NCI-H345 treated with DMSO at 0.1 percent for 48 hours (cell line): ENCODE data around the gene S100A14.
"Not testable (repeated sequence)": the region's sequence is repeated elsewhere in the genome, so short reads cannot be mapped to it uniquely, and the experiment has no call there.

Source experiments
- DNase-seq: peaks from one replicate; lab custom pipeline; 2025; ENCODE audit not compliant: unreplicated experiment; lab: John Stamatoyannopoulos, UW

S100A14 gene

DNA sequence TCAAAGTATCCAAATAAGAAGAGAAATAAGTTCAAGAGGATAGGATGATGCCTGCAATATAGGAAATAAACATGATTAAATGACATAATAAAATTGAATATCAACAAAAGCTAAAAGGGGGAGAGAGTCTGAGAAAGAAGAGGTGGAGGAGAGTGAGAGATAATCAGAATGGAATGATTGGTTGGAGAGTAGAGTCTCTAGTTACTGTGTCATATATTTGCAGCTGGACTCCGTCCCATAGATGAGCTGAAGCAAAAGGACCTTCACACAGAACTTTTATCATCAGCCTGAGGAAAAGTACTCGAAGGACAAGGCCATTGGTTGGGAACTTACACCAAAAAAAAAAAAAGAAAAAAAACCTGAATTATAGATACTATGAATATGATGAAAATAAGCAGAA is 27.6 kb downstream of the S100A14 start:
- no peak for DNase-seq

DNA sequence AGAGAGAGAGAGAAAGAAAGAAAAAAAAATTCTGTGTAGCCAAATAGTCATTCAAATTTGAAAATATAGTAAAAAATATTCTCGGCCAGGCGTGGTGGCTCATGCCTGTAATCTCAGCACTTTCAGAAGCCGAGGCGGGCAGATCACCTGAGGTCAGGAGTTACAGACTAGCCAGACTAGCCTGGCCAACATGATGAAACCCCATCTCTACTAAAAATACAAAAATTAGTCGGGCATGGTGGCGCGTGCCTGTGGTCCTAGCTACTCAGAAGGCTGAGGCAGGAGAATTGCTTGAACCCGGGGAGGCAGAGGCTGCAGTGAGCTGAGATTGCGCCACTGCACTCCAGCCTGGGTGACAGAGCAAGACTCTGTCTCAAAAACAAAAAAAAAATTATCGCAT is 28.1 kb downstream of the S100A14 start:
- DNase-seq: not testable (repeated sequence)

DNA sequence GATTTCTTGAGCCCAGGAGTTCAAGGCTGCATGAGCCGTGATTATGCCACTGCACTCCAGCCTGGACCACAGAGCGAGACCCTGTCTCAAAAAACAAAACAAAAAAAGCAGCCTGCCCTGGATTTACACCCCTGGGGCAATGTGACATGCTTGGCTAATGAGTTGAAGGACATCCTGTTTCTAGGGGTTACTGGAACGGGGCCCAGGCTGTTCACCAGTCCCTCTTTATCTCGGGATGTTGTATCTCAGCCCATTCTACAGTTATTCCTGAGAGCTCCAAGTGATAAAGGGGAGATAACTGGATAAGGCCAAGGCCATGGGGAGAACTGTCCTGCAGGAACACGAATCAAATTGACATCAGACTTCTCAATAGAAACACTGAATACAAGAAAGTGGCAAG is 28.8 kb downstream of the S100A14 start:
- DNase-seq: no peak

DNA sequence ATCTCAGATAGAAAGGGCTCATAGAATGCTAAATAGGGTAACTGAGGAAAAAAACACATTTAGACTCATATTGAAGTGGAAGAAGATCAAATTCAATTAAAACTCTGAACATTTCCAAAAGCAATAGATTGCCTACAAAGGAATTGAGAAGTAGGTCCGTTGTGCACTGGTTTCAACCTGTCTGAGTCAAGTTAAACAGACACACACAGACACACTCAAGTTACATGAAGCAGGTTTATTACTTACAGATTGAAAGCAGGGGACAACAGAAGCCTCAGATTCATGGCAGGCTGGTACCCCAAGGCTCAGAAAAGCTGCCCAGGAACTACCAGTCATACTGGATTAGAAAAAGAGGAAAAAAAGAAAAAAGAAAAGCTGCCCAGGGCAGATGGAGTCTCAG is 29.8 kb downstream of the S100A14 start:
- DNase-seq: no peak

DNA sequence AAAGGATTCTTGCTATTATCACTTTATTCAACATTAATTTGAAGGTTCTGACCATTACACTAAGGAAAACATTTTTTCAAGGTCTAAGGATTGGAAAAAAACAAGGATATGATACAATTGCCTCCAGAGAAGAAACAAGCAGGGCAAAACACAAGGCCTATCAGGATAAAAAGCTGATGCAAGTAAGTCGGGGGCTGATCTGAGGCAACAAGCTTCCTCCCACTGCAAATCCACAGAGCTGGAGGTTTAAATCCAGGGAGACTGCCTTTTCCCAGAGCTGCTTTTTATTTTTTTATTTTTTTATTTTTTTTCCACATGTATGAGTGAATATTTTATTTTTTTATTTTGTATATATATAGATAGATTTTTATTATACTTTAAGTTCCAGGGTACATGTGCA is 31.1 kb downstream of the S100A14 start:
- no peak for DNase-seq

DNA sequence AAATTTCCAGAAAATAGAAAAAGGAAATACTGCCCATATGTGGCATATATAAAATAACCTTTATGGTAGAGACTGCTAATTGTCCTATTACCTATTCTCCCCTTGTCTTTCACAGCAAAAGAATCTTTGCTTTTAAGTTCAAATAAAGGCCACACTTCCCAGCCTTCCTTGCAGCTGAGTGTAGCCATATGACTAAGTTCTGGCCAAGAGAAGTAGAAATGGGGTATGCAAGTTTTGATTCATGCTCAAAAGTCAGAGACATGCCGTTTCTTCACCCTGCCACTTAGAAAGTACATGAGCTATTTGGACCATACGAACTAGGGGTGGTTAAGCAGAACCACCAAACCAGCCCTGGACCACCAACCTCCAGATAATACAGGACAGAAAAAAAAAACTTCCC is 32.1 kb downstream of the S100A14 start:
- no peak for DNase-seq

DNA sequence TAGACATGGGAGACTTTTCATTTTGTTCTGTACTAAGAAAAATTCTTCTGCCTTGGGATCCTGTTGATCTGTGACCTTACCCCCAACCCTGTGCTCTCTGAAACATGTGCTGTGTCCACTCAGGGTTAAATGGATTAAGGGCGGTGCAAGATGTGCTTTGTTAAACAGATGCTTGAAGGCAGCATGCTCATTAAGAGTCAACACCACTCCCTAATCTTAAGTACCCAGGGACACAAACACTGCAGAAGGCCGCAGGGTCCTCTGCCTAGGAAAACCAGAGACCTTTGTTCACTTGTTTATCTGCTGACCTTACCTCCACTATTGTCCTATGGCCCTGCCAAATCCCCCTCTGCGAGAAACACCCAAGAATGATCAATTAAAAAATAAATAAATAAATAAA is 32.6 kb downstream of the S100A14 start:
- not testable (repeated sequence) for DNase-seq

DNA sequence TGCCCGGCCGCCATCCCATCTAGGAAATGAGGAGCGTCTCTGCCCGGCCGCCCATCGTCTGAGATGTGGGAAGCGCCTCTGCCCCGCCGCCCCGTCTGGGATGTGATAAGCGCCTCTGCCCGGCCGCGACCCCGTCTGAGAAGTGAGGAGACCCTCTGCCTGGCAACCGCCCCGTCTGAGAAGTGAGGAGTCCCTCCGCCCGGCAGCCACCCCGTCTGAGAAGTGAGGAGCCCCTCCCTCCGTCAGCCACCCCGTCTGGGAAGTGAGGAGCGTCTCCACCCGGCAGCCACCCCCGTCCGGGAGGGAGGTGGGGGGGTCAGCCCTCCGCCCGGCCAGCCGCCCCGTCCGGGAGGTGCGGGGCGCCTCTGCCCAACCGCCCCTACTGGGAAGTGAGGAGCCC is 33.3 kb downstream of the S100A14 start:
- not testable (repeated sequence) for DNase-seq

DNA sequence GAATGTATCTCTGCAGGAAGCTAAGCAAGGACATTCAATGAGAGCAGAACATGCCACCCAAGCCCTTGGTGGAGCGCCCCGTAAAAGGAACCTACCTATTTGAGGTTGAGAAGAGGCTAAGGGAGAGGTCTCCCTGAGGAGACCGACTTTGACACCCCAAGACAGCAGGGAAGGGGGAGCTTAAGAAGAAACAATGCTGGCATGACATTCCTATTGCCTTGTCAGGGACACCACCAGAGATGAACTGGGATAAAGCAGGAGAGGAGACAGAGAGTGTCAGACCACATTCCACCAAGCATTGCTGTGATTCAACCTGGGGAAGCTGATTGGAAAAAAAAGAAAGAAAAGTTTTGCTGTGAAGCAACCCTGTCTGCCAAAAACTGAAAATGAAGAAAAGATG is 37.2 kb downstream of the S100A14 start:
- no peak for DNase-seq

DNA sequence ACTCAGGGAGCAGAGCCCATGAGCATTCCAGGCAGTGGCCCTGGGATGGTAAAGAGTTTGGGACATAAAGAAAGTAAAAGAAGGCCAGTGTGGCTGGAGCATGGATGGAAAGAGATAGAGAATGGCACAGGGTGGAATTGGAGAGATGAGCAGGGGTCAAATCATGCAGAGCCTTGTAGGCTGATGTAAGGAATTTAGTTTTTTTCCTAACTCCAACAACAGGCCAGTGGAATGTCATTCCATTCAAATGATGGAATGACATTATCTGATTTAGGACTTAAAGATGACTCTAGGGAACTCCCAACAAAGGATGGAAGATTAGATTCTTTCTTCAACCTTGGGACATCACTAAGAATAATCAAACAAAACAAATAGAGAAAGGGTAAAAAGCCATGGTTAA is 37.6 kb downstream of the S100A14 start:
- DNase-seq: no peak

DNA sequence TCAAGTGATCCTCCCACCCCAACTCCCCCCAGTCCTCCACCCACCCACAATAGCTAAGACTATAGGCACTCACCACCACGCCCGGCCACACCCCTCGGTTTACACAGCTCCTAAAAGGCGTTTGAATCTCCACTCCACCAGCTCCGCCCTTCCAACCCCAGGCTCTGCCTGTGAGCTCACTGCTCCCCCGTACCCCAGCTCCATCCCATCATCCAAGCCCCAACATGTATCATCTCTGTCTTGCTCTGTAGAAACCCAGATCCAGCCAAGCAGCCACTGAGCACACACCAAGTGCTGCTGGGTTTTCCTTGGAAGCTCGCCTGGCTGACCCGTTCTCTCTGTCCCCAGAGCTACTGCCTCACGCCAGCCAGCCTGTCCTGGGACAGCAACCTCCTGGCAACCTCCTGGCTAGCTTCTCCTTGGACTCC is 38.5 kb downstream of the S100A14 start:
- no peak for DNase-seq

DNA sequence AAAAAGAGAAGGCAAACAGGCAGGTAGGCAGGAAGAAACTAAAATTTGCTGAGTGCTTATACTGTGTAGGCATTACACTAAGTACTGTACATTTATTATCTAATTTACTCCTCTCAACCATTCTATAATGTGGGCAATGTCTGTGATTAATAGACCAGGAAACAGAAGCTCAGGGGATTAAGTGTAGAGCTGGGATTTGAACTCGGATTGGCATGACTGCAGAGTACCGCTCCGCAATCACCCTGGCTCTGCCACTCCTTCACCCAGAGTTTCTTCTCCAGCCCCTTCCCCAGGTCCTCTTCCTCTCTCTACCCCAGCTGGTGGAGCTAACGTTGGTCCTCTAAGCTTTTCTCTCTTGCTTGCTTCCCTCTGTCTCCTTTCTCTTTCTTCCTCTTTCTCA is 39.0 kb downstream of the S100A14 start:
- DNase-seq: no peak

DNA sequence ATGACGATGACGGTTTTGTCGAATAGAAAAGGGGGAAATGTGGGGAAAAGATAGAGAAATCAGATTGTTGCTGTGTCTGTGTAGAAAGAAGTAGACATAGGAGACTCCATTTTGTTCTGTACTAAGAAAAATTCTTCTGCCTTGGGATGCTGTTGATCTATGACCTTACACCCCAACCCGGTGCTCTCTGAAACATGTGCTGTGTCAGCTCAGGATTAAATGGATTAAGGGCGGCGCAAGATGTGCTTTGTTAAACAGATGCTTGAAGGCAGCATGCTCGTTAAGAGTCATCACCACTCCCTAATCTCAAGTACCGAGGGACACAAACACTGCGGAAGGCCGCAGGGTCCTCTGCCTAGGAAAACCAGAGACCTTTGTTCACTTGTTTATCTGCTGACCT is 40.6 kb downstream of the S100A14 start:
- not testable (repeated sequence) for DNase-seq

DNA sequence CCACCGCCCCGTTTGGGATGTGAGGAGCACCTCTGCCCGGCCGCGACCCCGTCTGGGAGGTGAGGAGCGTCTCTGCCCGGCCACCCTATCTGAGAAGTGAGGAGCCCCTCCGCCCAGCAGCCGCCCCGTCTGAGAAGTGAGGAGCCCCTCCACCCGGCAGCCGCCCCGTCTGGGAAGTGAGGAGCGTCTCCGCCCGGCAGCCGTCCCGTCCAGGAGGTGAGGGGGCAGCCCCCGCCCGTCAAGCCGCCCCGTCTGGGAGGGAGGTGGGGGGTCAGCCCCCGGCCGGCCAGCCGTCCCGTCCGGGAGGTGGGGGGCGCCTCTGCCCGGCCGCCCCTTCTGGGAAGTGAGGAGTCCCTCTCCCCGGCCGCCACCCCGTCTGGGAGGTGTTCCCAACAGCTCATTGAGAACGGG is 41.0 kb downstream of the S100A14 start:
- not testable (repeated sequence) for DNase-seq

DNA sequence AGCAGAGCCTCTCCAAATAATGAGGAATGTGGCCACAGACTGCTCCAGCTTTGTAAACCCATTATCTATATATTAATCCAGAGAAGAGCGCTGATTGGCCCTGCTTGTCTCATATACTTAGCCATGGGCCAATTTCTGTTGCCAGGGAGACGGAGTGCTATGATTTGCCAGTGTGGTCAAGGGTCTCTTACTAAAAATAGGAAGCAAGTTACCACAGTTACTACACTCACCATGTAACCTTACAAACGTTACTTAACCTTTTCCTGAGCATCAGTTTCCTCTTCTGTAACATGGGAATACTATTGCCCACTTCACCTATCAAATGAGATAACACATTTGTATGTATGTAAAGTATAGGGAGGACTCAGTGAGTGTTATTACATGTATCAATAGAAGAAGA is 42.8 kb downstream of the S100A14 start:
- DNase-seq: no peak

DNA sequence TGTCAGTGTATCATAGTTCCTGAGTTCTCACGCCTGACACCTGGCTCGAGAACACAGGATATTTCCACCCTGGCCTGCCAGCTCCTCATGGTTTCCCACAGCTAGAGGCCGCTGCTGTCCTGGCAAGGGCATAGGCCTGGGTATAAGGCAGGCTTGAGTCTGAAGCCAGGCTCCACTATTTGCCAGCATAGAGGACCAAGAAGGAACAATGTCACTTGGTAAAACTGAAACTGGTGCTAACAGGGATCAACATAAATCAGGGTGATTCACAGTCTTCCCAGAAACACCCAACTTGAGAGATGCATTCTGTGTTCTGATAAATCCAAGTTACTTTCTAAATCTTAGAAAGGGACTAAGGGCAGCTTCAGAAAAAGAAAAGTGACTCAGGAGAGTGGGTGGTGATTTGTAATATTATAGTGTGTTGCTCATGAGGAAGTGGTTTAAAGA is 43.5 kb downstream of the S100A14 start:
- peak; percentile 13 for DNase-seq

DNA sequence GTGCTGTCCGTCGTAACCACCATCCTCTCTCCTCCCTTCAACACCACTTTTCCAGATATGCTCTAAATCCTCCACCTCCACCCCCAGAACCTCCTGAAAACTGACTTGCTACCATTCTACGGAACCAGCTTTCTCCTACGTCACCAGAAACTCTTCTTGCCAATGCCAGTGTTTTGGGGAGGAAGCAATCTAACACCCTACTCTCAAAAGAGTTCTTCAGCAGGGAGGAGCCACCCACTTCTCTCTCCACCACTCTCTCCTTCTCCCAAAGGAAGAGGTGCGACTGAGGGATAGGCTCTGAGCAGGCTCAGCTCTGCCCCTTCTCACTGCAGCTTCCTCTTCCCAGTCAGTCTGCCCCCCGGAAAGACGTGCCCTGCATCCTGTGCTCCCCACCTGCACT is 44.4 kb downstream of the S100A14 start:
- DNase-seq: no peak

DNA sequence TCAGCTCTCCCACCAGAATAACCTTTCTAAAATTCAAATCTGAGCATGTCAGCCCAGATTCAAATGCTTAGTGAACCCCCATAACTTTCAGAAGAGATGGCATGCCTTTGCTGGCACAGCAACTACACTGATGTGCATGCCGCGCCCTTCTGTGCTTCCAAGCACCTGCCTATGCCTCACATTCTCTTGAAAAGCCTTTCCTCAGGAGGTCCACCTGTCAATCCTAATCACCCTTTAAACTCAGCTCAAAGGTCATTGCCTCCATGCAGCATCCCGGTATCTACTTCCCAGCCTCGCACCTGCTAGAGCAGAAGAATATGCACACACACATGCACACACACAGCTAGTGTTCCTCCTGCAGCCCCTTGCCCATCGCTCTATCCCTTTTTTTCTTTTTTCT is 45.3 kb downstream of the S100A14 start:
- no peak for DNase-seq

DNA sequence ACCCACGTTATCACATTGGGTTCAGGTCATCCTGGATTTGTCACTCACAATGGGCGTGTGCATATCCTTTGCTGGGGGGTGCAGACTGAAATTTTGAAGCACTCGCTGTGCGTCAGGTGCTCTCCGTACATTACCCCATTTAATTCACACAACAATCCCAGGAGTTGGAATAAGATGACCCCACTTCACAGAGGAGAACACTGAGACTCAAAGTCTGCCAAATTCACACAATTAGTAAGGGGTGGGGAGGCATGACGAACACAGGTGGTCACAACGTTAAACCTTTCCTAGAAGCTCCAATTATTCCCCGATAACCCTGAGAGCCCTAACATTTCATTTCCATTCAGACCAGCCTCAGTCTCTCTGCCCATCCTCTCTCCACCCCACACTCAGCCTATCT is 46.7 kb downstream of the S100A14 start:
- DNase-seq: no peak

DNA sequence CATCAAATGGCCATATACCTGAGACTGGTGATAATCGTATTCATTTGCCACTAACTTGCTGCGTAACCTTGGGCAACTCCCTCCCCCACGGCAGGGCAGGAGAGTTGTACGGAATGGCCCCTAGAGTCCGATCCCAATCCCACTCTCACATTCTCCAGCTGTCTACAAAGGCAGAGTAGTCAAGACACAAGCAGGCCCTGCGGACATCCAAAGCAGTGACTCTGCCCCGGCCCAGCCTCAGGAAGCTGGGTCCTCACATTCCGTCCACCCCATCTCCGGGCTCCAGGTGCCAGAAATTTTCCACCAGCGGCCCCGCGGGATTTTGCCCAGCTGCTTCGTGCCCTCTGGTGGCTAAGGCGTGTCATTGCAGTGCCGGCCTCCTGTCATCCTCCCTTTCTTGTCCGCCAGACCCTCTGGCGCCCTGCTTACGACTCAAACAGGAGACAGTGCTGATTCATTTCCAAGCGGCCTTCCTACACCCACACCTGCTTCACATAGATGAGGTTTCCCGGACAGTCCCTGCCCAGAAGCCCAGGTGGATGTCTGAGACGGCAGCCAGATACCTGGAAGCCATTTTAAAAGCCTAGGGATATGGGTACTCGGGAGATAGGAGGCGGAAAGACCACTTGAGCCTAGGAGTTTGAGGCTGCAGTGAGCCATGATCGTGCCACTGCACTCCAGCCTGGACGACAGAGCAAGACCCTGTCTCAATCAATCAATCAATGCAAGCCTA is 47.6 kb downstream of the S100A14 start:
- DNase-seq: peak; percentile 98

DNA sequence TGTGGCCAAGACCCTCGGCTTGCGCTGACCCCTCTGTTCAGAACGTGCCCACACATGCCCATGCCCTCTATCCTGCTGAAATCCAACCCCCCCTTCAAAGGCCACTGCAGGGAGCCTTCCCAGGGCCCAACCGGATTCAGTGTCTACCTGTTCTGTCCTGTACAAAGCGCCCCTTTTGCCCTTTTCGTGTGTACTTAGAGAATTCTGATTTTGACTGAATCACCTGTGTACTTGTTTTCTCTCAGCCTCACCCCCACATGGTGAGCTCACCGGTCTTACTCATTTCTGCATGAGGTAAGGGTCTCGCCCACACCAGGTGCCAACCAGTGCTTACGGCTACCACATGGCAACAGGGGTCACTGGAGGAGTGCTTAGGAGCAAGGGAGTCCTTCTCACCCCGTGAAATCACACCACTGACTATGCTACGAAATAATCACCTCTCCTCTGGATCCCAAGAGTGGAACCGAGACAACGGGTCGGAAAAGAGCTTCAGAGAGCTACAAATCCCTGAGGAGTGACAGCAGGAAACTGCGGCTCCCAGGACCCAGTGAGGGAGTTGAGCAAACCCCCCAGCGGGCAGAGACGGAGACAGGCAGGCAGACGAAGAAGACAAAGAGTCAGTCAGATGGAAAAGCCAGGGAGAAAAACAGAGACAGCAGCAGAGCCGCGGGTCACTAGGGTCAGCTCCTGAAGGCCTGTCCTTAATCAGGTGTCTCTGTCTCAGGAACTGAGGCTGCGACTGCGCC is 48.3 kb downstream of the S100A14 start:
- DNase-seq: no peak
